ENCODE measurements around the gene HUS1.
A peak's percentile ranks its signal among the peaks of the same experiment; 100 is the strongest.
"Not testable (repeated sequence)": the region's sequence is repeated elsewhere in the genome, so short reads cannot be mapped to it uniquely, and the experiment has no call there.

HUS1 gene

DNA sequence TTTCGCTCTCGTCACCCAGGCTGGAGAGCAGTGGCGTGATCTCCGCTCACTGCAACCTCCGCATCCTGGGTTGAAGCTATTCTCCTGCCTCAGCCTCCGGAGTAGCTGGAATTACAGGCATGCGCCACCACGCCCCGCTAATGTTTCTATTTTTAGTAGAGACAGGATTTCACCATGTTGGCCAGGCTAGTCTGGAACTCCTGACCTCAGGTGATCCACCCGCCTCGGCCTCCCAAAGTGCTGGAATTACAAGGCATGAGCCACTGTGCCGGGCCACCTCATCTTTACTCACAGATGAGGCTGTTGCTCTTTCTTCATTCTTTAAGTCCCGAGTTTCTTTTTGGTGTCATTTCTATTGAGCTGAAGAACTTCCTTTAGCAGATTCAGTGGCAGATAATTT is 20.7 kb upstream of the HUS1 start:
- not testable (repeated sequence) for H3K27me3 ChIP-seq (ENCODE audit: control insufficient read depth in 1 of 2, insufficient read depth in 2 of 2, low read length in 2 of 2); H3K4me3 ChIP-seq (ENCODE audit: low read depth in 1 of 2, low read length in 2 of 2); H3K36me3 ChIP-seq (ENCODE audit: insufficient read depth, low read length); H3K9me3 ChIP-seq (ENCODE audit: low read length); H3K27ac ChIP-seq (ENCODE audit: low read depth, low read length); H3K9ac ChIP-seq (ENCODE audit: low read length); H3K4me1 ChIP-seq (ENCODE audit: insufficient read depth, low read length)

DNA sequence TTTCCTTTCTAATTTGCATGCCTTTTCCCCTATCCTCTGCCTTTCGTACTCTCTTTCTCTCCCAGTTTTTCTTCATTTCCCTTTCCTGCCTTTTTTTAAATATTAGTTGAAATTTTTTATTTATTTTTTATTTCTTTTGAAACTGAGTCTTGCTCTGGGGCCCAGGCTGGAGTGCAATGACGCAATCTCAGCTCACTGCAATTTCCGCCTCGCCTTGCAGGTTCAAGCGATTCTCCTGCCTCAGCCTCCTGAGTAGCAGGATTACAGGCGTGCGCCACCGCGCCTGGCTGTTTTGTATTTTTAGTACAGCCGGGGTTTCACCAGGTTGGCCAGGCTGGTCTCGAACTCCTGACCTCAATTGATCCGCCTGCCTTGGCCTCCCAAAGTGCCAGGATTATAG is 20.0 kb upstream of the HUS1 start:
- Histone ChIP-seq H3K36me3 (ENCODE audit: insufficient read depth, low read length) (no peaks in the 10 kb centered on the region), H3K4me1 (ENCODE audit: insufficient read depth, low read length) (no peaks in the 10 kb centered on the region), H3K4me3 (ENCODE audit: low read depth in 1 of 2, low read length in 2 of 2) (no peak overlapping the region), H3K9me3 (ENCODE audit: low read length) (no peaks in the 10 kb centered on the region), H3K9ac (ENCODE audit: low read length) (no peak overlapping the region), H3K27ac (ENCODE audit: low read depth, low read length) (no peak overlapping the region), H3K27me3 (ENCODE audit: control insufficient read depth in 1 of 2, insufficient read depth in 2 of 2, low read length in 2 of 2) (no peaks in the 10 kb centered on the region)

DNA sequence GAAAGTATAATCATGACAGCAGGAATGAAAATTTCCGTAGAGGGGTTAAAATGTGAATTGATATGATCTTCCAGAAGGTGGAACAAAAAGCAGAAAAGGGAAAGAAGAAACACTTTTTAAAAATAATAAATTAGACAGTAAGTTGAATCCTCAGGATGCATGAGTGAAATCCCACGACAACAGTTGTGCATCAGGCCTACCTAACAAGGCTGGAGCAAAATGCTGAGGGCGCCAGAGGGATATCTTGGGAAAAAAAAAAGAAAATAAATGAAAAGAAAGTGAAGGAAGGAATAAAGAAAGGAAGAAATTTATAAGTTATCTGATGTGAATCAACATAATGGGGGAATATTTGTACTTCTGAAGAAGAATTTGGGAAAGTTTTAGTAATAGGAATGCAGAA is 13.0 kb upstream of the HUS1 start:
- no peak overlapping the region for H3K27ac ChIP-seq (ENCODE audit: low read depth, low read length)
- H3K4me3 ChIP-seq (ENCODE audit: low read depth in 1 of 2, low read length in 2 of 2) = peak overlapping the region in 1 of 2 donors; percentile 65
- H3K36me3 ChIP-seq (ENCODE audit: insufficient read depth, low read length) = no peaks in the 10 kb centered on the region
- no peaks in the 10 kb centered on the region for H3K27me3 ChIP-seq (ENCODE audit: control insufficient read depth in 1 of 2, insufficient read depth in 2 of 2, low read length in 2 of 2)
- no peaks in the 10 kb centered on the region for H3K4me1 ChIP-seq (ENCODE audit: insufficient read depth, low read length)
- H3K9ac ChIP-seq (ENCODE audit: low read length) = no peak overlapping the region
- H3K9me3 ChIP-seq (ENCODE audit: low read length) = no peaks in the 10 kb centered on the region

DNA sequence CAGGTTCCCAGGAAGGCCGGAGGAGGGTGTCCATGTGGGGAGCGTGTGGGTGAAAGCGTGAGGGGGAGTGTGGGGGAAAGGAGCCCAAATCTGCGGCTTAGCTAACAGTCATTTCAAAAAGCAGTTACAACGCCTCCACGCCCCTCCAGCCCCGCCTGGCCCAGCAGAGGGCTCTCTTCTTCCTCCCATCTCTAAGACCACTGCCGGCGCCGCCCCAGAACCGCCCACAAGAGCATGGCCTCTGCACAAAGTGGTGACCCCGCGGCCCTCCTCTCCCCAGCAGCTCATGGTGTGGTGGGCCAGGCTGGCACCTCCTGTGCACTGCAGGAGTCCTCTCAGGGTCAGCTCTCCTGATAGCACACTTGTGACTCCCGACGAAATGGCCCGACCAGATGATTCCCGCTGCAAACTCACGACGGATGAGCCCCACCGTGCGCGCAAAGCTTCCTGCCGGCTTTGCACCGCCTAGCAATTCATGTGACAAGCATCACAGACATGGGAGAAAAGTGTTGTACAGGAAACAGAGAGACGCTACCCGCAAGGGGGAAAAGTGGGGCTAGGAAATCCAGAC is 12.4 kb upstream of the HUS1 start:
- Histone ChIP-seq H3K9ac (ENCODE audit: low read length) (no peak overlapping the region), H3K27ac (ENCODE audit: low read depth, low read length) (peak overlapping the region; percentile 45), H3K27me3 (ENCODE audit: control insufficient read depth in 1 of 2, insufficient read depth in 2 of 2, low read length in 2 of 2) (no peaks in the 10 kb centered on the region), H3K4me1 (ENCODE audit: insufficient read depth, low read length) (no peaks in the 10 kb centered on the region), H3K36me3 (ENCODE audit: insufficient read depth, low read length) (no peaks in the 10 kb centered on the region), H3K4me3 (ENCODE audit: low read depth in 1 of 2, low read length in 2 of 2) (peak overlapping the region; percentile 35 to 65), H3K9me3 (ENCODE audit: low read length) (no peaks in the 10 kb centered on the region)

DNA sequence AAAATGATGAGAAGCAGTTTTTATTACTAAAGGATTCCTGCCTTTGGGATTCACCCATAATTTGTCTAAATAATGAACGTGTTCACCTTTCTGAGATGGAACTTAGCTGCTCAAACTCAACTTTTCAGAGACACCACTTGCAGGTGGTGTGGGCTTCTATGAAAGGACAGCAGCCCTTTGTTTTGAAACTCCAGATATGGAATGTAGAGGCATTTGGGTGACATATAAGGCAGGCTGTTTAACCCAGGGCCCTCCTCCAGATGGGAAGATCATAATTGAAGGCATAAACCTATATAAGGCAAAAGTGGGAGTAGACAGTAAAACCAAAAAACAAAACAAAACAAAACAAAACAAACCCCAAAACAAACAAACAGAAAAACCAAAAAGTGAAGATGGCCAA is 11.9 kb upstream of the HUS1 start:
- no peak overlapping the region for H3K9ac ChIP-seq (ENCODE audit: low read length)
- H3K4me3 ChIP-seq (ENCODE audit: low read depth in 1 of 2, low read length in 2 of 2) = peak overlapping the region in 1 of 2 donors; percentile 65
- H3K27me3 ChIP-seq (ENCODE audit: control insufficient read depth in 1 of 2, insufficient read depth in 2 of 2, low read length in 2 of 2) = no peaks in the 10 kb centered on the region
- H3K27ac ChIP-seq (ENCODE audit: low read depth, low read length) = no peak overlapping the region
- H3K9me3 ChIP-seq (ENCODE audit: low read length) = no peaks in the 10 kb centered on the region
- no peaks in the 10 kb centered on the region for H3K36me3 ChIP-seq (ENCODE audit: insufficient read depth, low read length)
- no peaks in the 10 kb centered on the region for H3K4me1 ChIP-seq (ENCODE audit: insufficient read depth, low read length)

DNA sequence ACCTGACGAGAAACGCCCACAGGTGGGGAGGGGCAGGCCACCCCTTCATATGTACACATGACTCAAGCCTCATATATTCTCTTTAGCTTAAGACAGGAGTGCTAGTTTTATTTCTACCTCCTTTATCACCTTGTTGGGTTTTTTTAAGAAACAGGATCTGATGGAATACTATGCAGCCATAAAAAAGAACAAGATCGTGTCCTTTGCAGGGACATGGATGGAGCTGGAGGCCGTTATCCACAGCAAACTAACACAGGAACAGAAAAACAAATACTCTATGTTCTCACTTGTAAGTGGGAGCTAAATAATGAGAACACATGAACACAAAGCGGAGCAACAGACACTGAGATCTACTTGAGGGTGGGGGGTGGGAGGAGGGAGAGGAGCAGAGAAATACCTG is 11.2 kb upstream of the HUS1 start:
- H3K27ac ChIP-seq (ENCODE audit: low read depth, low read length) = no peak overlapping the region
- no peaks in the 10 kb centered on the region for H3K27me3 ChIP-seq (ENCODE audit: control insufficient read depth in 1 of 2, insufficient read depth in 2 of 2, low read length in 2 of 2)
- no peak overlapping the region for H3K9ac ChIP-seq (ENCODE audit: low read length)
- H3K36me3 ChIP-seq (ENCODE audit: insufficient read depth, low read length) = no peaks in the 10 kb centered on the region
- no peaks in the 10 kb centered on the region for H3K4me1 ChIP-seq (ENCODE audit: insufficient read depth, low read length)
- H3K4me3 ChIP-seq (ENCODE audit: low read depth in 1 of 2, low read length in 2 of 2) = no peak overlapping the region
- H3K9me3 ChIP-seq (ENCODE audit: low read length) = no peaks in the 10 kb centered on the region

DNA sequence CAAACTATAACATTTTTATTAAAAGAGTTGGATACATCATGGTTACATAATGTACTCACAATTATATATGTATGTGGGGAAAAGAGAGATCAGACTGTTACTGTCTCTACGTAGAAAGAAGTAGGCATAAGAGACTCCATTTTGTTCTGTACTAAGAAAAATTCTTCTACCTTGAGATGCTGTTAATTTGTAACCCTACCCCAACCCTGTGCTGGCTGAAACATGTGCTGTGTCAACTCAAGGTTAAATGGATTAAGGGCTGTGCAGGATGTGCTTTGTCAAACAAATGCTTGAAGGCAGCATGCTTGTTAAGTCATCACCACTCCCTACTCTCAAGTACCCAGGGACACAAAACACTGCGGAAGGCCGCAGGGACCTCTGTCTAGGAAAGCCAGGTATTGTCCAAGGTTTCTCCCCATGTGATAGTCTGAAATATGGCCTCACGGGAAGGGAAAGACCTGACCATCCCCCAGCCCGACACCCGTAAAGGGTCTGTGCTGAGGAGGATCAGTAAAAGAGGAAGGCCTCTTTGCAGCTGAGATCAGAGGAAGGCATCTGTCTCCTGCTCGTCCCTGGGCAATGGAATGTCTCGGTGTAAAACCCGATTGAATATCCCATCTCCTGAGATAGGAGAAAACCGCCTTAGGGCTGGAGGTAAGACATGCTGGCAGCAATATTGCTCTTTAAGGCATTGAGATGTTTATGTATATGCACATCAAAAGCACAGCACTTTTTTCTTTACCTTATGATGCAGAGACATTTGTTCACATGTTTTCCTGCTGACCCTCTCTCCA is 10.4 kb upstream of the HUS1 start:
- H3K36me3 ChIP-seq (ENCODE audit: insufficient read depth, low read length); H3K9me3 ChIP-seq (ENCODE audit: low read length); H3K4me3 ChIP-seq (ENCODE audit: low read depth in 1 of 2, low read length in 2 of 2); H3K27me3 ChIP-seq (ENCODE audit: control insufficient read depth in 1 of 2, insufficient read depth in 2 of 2, low read length in 2 of 2); H3K9ac ChIP-seq (ENCODE audit: low read length); H3K27ac ChIP-seq (ENCODE audit: low read depth, low read length); H3K4me1 ChIP-seq (ENCODE audit: insufficient read depth, low read length): not testable (repeated sequence)

DNA sequence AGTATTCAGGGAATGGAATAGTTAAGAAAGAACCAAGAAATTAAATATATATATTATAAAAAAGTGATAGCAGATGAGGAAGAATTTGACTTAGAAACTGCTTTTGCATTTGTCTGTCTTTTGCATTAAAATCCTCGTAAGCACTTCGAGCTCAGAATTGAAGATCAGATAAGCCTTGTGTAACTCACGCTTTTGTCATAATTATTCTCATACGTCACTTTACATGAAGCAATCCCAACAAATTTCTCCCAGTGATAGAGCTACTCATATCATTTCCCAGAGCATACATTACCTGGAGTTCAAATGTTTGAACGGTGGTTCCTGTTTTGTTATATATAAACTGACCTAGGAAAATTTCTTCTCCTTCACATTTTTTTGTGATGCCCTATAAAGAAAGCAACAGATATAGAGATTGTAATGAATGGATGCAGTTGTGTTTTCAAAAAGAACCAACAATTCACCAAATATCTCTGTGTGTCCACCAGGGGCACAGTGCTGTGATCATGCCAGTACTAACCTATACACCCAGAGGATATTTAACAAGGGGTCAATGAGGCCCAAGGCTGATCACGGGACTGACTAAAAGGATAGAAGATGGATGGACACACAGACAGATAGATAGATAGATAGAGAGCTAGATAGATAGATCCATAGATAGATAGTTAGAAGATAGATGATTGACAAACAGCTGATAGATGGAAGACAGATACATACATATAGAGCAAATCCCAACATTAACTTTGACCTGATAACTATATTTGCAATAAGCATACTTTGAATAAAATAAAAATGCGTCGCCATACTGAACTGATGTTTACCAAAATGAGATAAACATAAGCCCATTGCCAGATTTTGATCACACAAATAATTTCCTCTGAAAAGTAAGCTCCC is 9.3 kb upstream of the HUS1 start:
- no peaks in the 10 kb centered on the region for H3K9me3 ChIP-seq (ENCODE audit: low read length)
- H3K27ac ChIP-seq (ENCODE audit: low read depth, low read length) = no peak overlapping the region
- no peaks in the 10 kb centered on the region for H3K4me1 ChIP-seq (ENCODE audit: insufficient read depth, low read length)
- H3K36me3 ChIP-seq (ENCODE audit: insufficient read depth, low read length) = no peaks in the 10 kb centered on the region
- no peak overlapping the region for H3K9ac ChIP-seq (ENCODE audit: low read length)
- no peaks in the 10 kb centered on the region for H3K27me3 ChIP-seq (ENCODE audit: control insufficient read depth in 1 of 2, insufficient read depth in 2 of 2, low read length in 2 of 2)
- H3K4me3 ChIP-seq (ENCODE audit: low read depth in 1 of 2, low read length in 2 of 2) = no peak overlapping the region

DNA sequence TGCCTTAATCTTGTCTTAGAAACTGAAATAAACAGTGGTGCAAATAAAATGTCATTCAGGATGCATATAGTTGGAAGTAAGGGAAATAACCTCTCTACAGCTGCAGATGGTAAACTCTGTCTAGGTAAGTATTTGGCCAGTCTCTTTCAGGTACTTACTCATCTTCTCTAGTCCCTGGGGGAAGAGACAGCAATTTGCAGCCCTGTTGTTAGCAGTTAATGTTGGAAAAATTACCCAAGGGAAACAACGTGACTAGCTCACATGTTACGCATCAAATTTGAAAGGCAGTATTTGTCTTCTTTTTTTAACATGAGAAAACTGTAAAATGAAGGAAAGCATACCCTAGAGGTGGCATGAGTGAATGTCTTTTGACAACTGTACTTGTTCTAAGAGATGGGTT is 3.2 kb upstream of the HUS1 start:
- H3K4me3 ChIP-seq (ENCODE audit: low read depth in 1 of 2, low read length in 2 of 2) = no peak overlapping the region
- H3K9ac ChIP-seq (ENCODE audit: low read length) = no peak overlapping the region
- peaks cover 13% of the 10 kb centered on the region for H3K4me1 ChIP-seq (ENCODE audit: insufficient read depth, low read length)
- peaks cover 4% of the 10 kb centered on the region for H3K36me3 ChIP-seq (ENCODE audit: insufficient read depth, low read length)
- H3K27ac ChIP-seq (ENCODE audit: low read depth, low read length) = no peak overlapping the region
- H3K27me3 ChIP-seq (ENCODE audit: control insufficient read depth in 1 of 2, insufficient read depth in 2 of 2, low read length in 2 of 2) = no peaks in the 10 kb centered on the region
- no peaks in the 10 kb centered on the region for H3K9me3 ChIP-seq (ENCODE audit: low read length)

DNA sequence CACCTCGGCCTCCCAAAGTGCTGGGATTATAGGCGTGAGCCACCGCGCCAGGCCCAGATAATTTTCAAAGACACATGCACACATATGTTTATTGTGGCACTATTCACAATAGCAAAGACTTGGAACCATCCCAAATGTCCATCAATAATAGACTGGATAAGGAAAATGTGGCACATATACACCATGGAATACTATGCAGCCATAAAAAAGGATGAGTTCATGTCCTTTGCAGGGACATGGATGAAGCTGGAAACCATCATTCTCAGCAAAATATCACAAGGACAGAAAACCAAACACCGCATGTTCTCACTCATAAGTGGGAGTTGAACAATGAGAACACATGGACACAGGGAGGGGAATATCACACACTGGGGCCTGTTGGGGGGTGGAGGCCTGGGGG is 1.2 kb upstream of the HUS1 start:
- H3K36me3 ChIP-seq (ENCODE audit: insufficient read depth, low read length) = peaks cover 23% of the 10 kb centered on the region
- peaks cover 16% of the 10 kb centered on the region for H3K4me1 ChIP-seq (ENCODE audit: insufficient read depth, low read length)
- H3K4me3 ChIP-seq (ENCODE audit: low read depth in 1 of 2, low read length in 2 of 2); H3K9ac ChIP-seq (ENCODE audit: low read length); H3K27ac ChIP-seq (ENCODE audit: low read depth, low read length); H3K9me3 ChIP-seq (ENCODE audit: low read length); H3K27me3 ChIP-seq (ENCODE audit: control insufficient read depth in 1 of 2, insufficient read depth in 2 of 2, low read length in 2 of 2): not testable (repeated sequence)

DNA sequence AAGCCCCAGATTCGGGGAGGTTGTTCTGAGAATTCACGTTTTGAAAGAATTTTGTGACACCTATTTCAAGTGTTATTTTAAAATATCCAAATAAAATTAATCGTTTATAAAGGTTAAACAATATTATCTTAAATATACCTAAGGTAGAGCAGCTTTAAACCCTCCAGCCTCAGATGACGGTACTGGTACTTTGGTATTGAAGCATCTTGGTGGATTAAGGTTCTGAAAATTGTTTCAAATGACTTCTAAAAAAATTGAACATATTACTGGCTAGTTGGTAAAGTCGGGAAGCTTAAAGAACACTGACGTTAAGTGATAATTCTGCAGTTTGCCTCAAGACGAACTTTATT is 392 bp upstream of the HUS1 start:
- H3K9me3 ChIP-seq (ENCODE audit: low read length) = no peaks in the 10 kb centered on the region
- peak overlapping the region; percentile 91 to 93 for H3K4me3 ChIP-seq (ENCODE audit: low read depth in 1 of 2, low read length in 2 of 2)
- H3K9ac ChIP-seq (ENCODE audit: low read length) = no peak overlapping the region
- peaks cover 31% of the 10 kb centered on the region for H3K36me3 ChIP-seq (ENCODE audit: insufficient read depth, low read length)
- H3K27ac ChIP-seq (ENCODE audit: low read depth, low read length) = peak overlapping the region; percentile 86
- H3K27me3 ChIP-seq (ENCODE audit: control insufficient read depth in 1 of 2, insufficient read depth in 2 of 2, low read length in 2 of 2) = no peaks in the 10 kb centered on the region
- peaks cover 16% of the 10 kb centered on the region for H3K4me1 ChIP-seq (ENCODE audit: insufficient read depth, low read length)

Data from muscle layer of colon (tissue), 2 donors.